ENCODE results near the gene KCTD1. TPM values are rescaled to one million over a fixed set of nuclear protein-coding genes. Genes with fewer than 3 reads are reported as not detected.
A peak's percentile ranks its signal among the peaks of the same experiment; 100 is the strongest.

Gene KCTD1
- total RNA-seq, 1 experiment from 2014 or later: 13.8 TPM

- DNase-seq (ENCODE audit: low spot score): peak; percentile 23
Measured at GRCh38 chr18:26549263-26550094, 1.1 kb upstream of the KCTD1 start.

- DNase-seq (ENCODE audit: low spot score): no peak
Measured at GRCh38 chr18:26547646-26548414, 523 bp downstream of the KCTD1 start.

GRCh38 chr18:26546875-26547645 is 1.3 kb downstream of the KCTD1 start:
- DNase-seq (ENCODE audit: low spot score): no peak

GRCh38 chr18:26546170-26546874 is 2.0 kb downstream of the KCTD1 start:
- no peak for DNase-seq (ENCODE audit: low spot score)

- no peak for DNase-seq (ENCODE audit: low spot score)
Measured at GRCh38 chr18:26545335-26546123, 2.8 kb downstream of the KCTD1 start.

- DNase-seq (ENCODE audit: low spot score): no peak
Measured at GRCh38 chr18:26544451-26544850, 3.9 kb downstream of the KCTD1 start.

- no peak for DNase-seq (ENCODE audit: low spot score)
Measured at GRCh38 chr18:26543373-26543772, 5.0 kb downstream of the KCTD1 start.

GRCh38 chr18:26540043-26540628 is 8.2 kb downstream of the KCTD1 start:
- DNase-seq (ENCODE audit: low spot score): no peak

GRCh38 chr18:26538524-26538923 is 9.8 kb downstream of the KCTD1 start:
- no peak for DNase-seq (ENCODE audit: low spot score)

GRCh38 chr18:26536664-26537063 is 11.7 kb downstream of the KCTD1 start:
- no peak for DNase-seq (ENCODE audit: low spot score)

GRCh38 chr18:26536032-26536431 is 12.3 kb downstream of the KCTD1 start:
- no peak for DNase-seq (ENCODE audit: low spot score)

GRCh38 chr18:26535630-26536029 is 12.7 kb downstream of the KCTD1 start:
- no peak for DNase-seq (ENCODE audit: low spot score)

- no peak for DNase-seq (ENCODE audit: low spot score)
Measured at GRCh38 chr18:26532367-26533340, 15.7 kb downstream of the KCTD1 start.

- no peak for DNase-seq (ENCODE audit: low spot score)
Measured at GRCh38 chr18:26531605-26532298, 16.6 kb downstream of the KCTD1 start.

GRCh38 chr18:26526966-26527234 is 21.5 kb downstream of the KCTD1 start:
- no peak for DNase-seq (ENCODE audit: low spot score)

- peak; percentile 26 for DNase-seq (ENCODE audit: low spot score)
Measured at GRCh38 chr18:26526128-26526965, 22.0 kb downstream of the KCTD1 start.

GRCh38 chr18:26524504-26525351 is 23.6 kb downstream of the KCTD1 start:
- DNase-seq (ENCODE audit: low spot score): no peak
